ENCODE results near the gene RNF14.

The RNF14 gene

GRCh38 chr5:141950207-141951005 lies 18.5 kb upstream of the RNF14 start:
- H3K4me3 ChIP-seq (ENCODE audit: low read length) = no peak overlapping the region
- no peaks in the 10 kb centered on the region for H3K9me3 ChIP-seq (ENCODE audit: insufficient read depth, low read depth, low read length)
- no peaks in the 10 kb centered on the region for H3K4me1 ChIP-seq (ENCODE audit: insufficient read depth, low read length)
- no peaks in the 10 kb centered on the region; the same call in 1 of the 2 replicates for H3K27me3 ChIP-seq (ENCODE audit: insufficient read depth, low read length)
- no peak overlapping the region for H3K27ac ChIP-seq (ENCODE audit: low read length)
- no peak overlapping the region for H3K9ac ChIP-seq (ENCODE audit: low read depth, low read length)
- H3K36me3 ChIP-seq (ENCODE audit: insufficient read depth, low read depth, low read length) = no peaks in the 10 kb centered on the region

- Histone ChIP-seq H3K4me1 (ENCODE audit: insufficient read depth, low read length) (no peaks in the 10 kb centered on the region), H3K4me3 (ENCODE audit: low read length) (no peak overlapping the region), H3K27ac (ENCODE audit: low read length) (no peak overlapping the region), H3K9ac (ENCODE audit: low read depth, low read length) (no peak overlapping the region), H3K9me3 (ENCODE audit: insufficient read depth, low read depth, low read length) (no peaks in the 10 kb centered on the region), H3K27me3 (ENCODE audit: insufficient read depth, low read length) (no peaks in the 10 kb centered on the region; the same call in 1 of the 2 replicates), H3K36me3 (ENCODE audit: insufficient read depth, low read depth, low read length) (no peaks in the 10 kb centered on the region)
Measured at GRCh38 chr5:141951332-141951781, 17.5 kb upstream of the RNF14 start.

- H3K9ac ChIP-seq (ENCODE audit: low read depth, low read length) = no peak overlapping the region
- no peaks in the 10 kb centered on the region for H3K9me3 ChIP-seq (ENCODE audit: insufficient read depth, low read depth, low read length)
- no peaks in the 10 kb centered on the region for H3K4me1 ChIP-seq (ENCODE audit: insufficient read depth, low read length)
- no peaks in the 10 kb centered on the region; the same call in 1 of the 2 replicates for H3K27me3 ChIP-seq (ENCODE audit: insufficient read depth, low read length)
- H3K36me3 ChIP-seq (ENCODE audit: insufficient read depth, low read depth, low read length) = no peaks in the 10 kb centered on the region
- H3K4me3 ChIP-seq (ENCODE audit: low read length) = no peak overlapping the region
- H3K27ac ChIP-seq (ENCODE audit: low read length) = no peak overlapping the region
Measured at GRCh38 chr5:141952020-141952419, 16.9 kb upstream of the RNF14 start.

- H3K27ac ChIP-seq (ENCODE audit: low read length) = no peak overlapping the region
- no peak overlapping the region for H3K4me3 ChIP-seq (ENCODE audit: low read length)
- H3K27me3 ChIP-seq (ENCODE audit: insufficient read depth, low read length) = no peaks in the 10 kb centered on the region; the same call in 1 of the 2 replicates
- no peaks in the 10 kb centered on the region for H3K9me3 ChIP-seq (ENCODE audit: insufficient read depth, low read depth, low read length)
- no peaks in the 10 kb centered on the region for H3K36me3 ChIP-seq (ENCODE audit: insufficient read depth, low read depth, low read length)
- H3K9ac ChIP-seq (ENCODE audit: low read depth, low read length) = no peak overlapping the region
- no peaks in the 10 kb centered on the region for H3K4me1 ChIP-seq (ENCODE audit: insufficient read depth, low read length)
Measured at GRCh38 chr5:141954194-141954593, 14.7 kb upstream of the RNF14 start.

GRCh38 chr5:141957367-141957996 lies 11.4 kb upstream of the RNF14 start:
- Histone ChIP-seq H3K9ac (ENCODE audit: low read depth, low read length) (no peak overlapping the region), H3K36me3 (ENCODE audit: insufficient read depth, low read depth, low read length) (no peaks in the 10 kb centered on the region), H3K4me1 (ENCODE audit: insufficient read depth, low read length) (peaks cover 4% of the 10 kb centered on the region; the same call in 1 of the 2 replicates), H3K4me3 (ENCODE audit: low read length) (no peak overlapping the region), H3K27me3 (ENCODE audit: insufficient read depth, low read length) (no peaks in the 10 kb centered on the region; the same call in 1 of the 2 replicates), H3K27ac (ENCODE audit: low read length) (no peak overlapping the region), H3K9me3 (ENCODE audit: insufficient read depth, low read depth, low read length) (no peaks in the 10 kb centered on the region)

- H3K9me3 ChIP-seq (ENCODE audit: insufficient read depth, low read depth, low read length) = no peaks in the 10 kb centered on the region
- H3K36me3 ChIP-seq (ENCODE audit: insufficient read depth, low read depth, low read length) = no peaks in the 10 kb centered on the region
- no peak within 1 kb of the TSS for H3K27ac ChIP-seq (ENCODE audit: low read length)
- H3K9ac ChIP-seq (ENCODE audit: low read depth, low read length) = no peak within 1 kb of the TSS
- no peaks in the 10 kb centered on the region; the same call in 1 of the 2 replicates for H3K27me3 ChIP-seq (ENCODE audit: insufficient read depth, low read length)
- H3K4me3 ChIP-seq (ENCODE audit: low read length) = no peak within 1 kb of the TSS
- peaks cover 4% of the 10 kb centered on the region; the same call in 1 of the 2 replicates for H3K4me1 ChIP-seq (ENCODE audit: insufficient read depth, low read length)
Measured at GRCh38 chr5:141958113-141958512, 10.8 kb upstream of the RNF14 start, which contains the start of gene PCDH12. Gene PCDH12 (minus strand): TSS chr5:141958202. CDS start chr5:141957851, 351 bp downstream.

- H3K27me3 ChIP-seq (ENCODE audit: insufficient read depth, low read length) = no peaks in the 10 kb centered on the region
- no peaks in the 10 kb centered on the region for H3K36me3 ChIP-seq (ENCODE audit: insufficient read depth, low read depth, low read length)
- H3K27ac ChIP-seq (ENCODE audit: low read length) = no peak overlapping the region
- H3K4me3 ChIP-seq (ENCODE audit: low read length) = no peak overlapping the region
- no peak overlapping the region for H3K9ac ChIP-seq (ENCODE audit: low read depth, low read length)
- H3K9me3 ChIP-seq (ENCODE audit: insufficient read depth, low read depth, low read length) = no peaks in the 10 kb centered on the region
- peaks cover 4% of the 10 kb centered on the region; the same call in 1 of the 2 replicates for H3K4me1 ChIP-seq (ENCODE audit: insufficient read depth, low read length)
Measured at GRCh38 chr5:141958546-141959172, 10.2 kb upstream of the RNF14 start.

GRCh38 chr5:141960018-141960417 lies 8.9 kb upstream of the RNF14 start:
- H3K4me1 ChIP-seq (ENCODE audit: insufficient read depth, low read length) = peaks cover 4% of the 10 kb centered on the region; the same call in 1 of the 2 replicates
- no peak overlapping the region for H3K9ac ChIP-seq (ENCODE audit: low read depth, low read length)
- H3K27me3 ChIP-seq (ENCODE audit: insufficient read depth, low read length) = no peaks in the 10 kb centered on the region
- no peaks in the 10 kb centered on the region for H3K9me3 ChIP-seq (ENCODE audit: insufficient read depth, low read depth, low read length)
- H3K4me3 ChIP-seq (ENCODE audit: low read length) = no peak overlapping the region
- no peaks in the 10 kb centered on the region for H3K36me3 ChIP-seq (ENCODE audit: insufficient read depth, low read depth, low read length)
- H3K27ac ChIP-seq (ENCODE audit: low read length) = no peak overlapping the region

- Histone ChIP-seq H3K4me1 (ENCODE audit: insufficient read depth, low read length) (peaks cover 4% of the 10 kb centered on the region; the same call in 1 of the 2 replicates), H3K27me3 (ENCODE audit: insufficient read depth, low read length) (no peaks in the 10 kb centered on the region), H3K36me3 (ENCODE audit: insufficient read depth, low read depth, low read length) (no peaks in the 10 kb centered on the region), H3K4me3 (ENCODE audit: low read length) (no peak overlapping the region), H3K9ac (ENCODE audit: low read depth, low read length) (no peak overlapping the region), H3K9me3 (ENCODE audit: insufficient read depth, low read depth, low read length) (no peaks in the 10 kb centered on the region), H3K27ac (ENCODE audit: low read length) (no peak overlapping the region)
Measured at GRCh38 chr5:141960449-141961323, 8.2 kb upstream of the RNF14 start.

- no peak overlapping the region for H3K27ac ChIP-seq (ENCODE audit: low read length)
- no peaks in the 10 kb centered on the region for H3K9me3 ChIP-seq (ENCODE audit: insufficient read depth, low read depth, low read length)
- H3K36me3 ChIP-seq (ENCODE audit: insufficient read depth, low read depth, low read length) = no peaks in the 10 kb centered on the region
- peaks cover 4% of the 10 kb centered on the region; the same call in 1 of the 2 replicates for H3K4me1 ChIP-seq (ENCODE audit: insufficient read depth, low read length)
- no peak overlapping the region for H3K9ac ChIP-seq (ENCODE audit: low read depth, low read length)
- no peaks in the 10 kb centered on the region for H3K27me3 ChIP-seq (ENCODE audit: insufficient read depth, low read length)
- H3K4me3 ChIP-seq (ENCODE audit: low read length) = no peak overlapping the region
Measured at GRCh38 chr5:141961466-141961865, 7.4 kb upstream of the RNF14 start.

- no peak overlapping the region for H3K9ac ChIP-seq (ENCODE audit: low read depth, low read length)
- no peaks in the 10 kb centered on the region for H3K9me3 ChIP-seq (ENCODE audit: insufficient read depth, low read depth, low read length)
- H3K36me3 ChIP-seq (ENCODE audit: insufficient read depth, low read depth, low read length) = no peaks in the 10 kb centered on the region
- no peak overlapping the region for H3K27ac ChIP-seq (ENCODE audit: low read length)
- peaks cover 8% of the 10 kb centered on the region; the same call in 1 of the 2 replicates for H3K4me1 ChIP-seq (ENCODE audit: insufficient read depth, low read length)
- H3K27me3 ChIP-seq (ENCODE audit: insufficient read depth, low read length) = no peaks in the 10 kb centered on the region
- no peak overlapping the region for H3K4me3 ChIP-seq (ENCODE audit: low read length)
Measured at GRCh38 chr5:141963701-141964100, 5.2 kb upstream of the RNF14 start.

Measured in iPS-20b (cell line).